GOT3 (cell line): ENCODE data around the gene ST8SIA5.

Experiments used
- DNase-seq: peaks from one replicate; lab custom pipeline; 2025; ENCODE audit warnings: mixed read lengths; lab: John Stamatoyannopoulos, UW

The ST8SIA5 gene

GRCh38 chr18:46740046-46740445, 16.8 kb downstream of the ST8SIA5 start:
- no peak for DNase-seq

- DNase-seq = no peak
Observed at GRCh38 chr18:46738491-46738890, 18.4 kb downstream of the ST8SIA5 start.

GRCh38 chr18:46736736-46737135, 20.1 kb downstream of the ST8SIA5 start:
- DNase-seq = no peak

- DNase-seq = no peak
Observed at GRCh38 chr18:46736135-46736534, 20.7 kb downstream of the ST8SIA5 start.

GRCh38 chr18:46734981-46735380, 21.9 kb downstream of the ST8SIA5 start:
- no peak for DNase-seq

GRCh38 chr18:46733872-46734271, 23.0 kb downstream of the ST8SIA5 start:
- no peak for DNase-seq

- no peak for DNase-seq
Observed at GRCh38 chr18:46732801-46733200, 24.1 kb downstream of the ST8SIA5 start.

GRCh38 chr18:46732201-46732600, 24.7 kb downstream of the ST8SIA5 start:
- DNase-seq = no peak

- DNase-seq = no peak
Observed at GRCh38 chr18:46731316-46731715, 25.5 kb downstream of the ST8SIA5 start.

GRCh38 chr18:46728219-46728930, 28.5 kb downstream of the ST8SIA5 start:
- no peak for DNase-seq

GRCh38 chr18:46727177-46727576, 29.7 kb downstream of the ST8SIA5 start:
- DNase-seq = no peak

- no peak for DNase-seq
Observed at GRCh38 chr18:46725310-46725709, 31.5 kb downstream of the ST8SIA5 start.

GRCh38 chr18:46723856-46724415, 32.9 kb downstream of the ST8SIA5 start:
- DNase-seq = no peak

- no peak for DNase-seq
Observed at GRCh38 chr18:46722051-46722450, 34.8 kb downstream of the ST8SIA5 start.

- DNase-seq = no peak
Observed at GRCh38 chr18:46721331-46721730, 35.5 kb downstream of the ST8SIA5 start.

- no peak for DNase-seq
Observed at GRCh38 chr18:46720521-46720920, 36.3 kb downstream of the ST8SIA5 start.

GRCh38 chr18:46720092-46720491, 36.8 kb downstream of the ST8SIA5 start:
- no peak for DNase-seq

- no peak for DNase-seq
Observed at GRCh38 chr18:46719388-46719787, 37.5 kb downstream of the ST8SIA5 start.

- no peak for DNase-seq
Observed at GRCh38 chr18:46718501-46719341, 38.1 kb downstream of the ST8SIA5 start.

GRCh38 chr18:46716827-46717226, 40.0 kb downstream of the ST8SIA5 start:
- no peak for DNase-seq

- DNase-seq = no peak
Observed at GRCh38 chr18:46716336-46716735, 40.5 kb downstream of the ST8SIA5 start.

GRCh38 chr18:46715062-46715461, 41.8 kb downstream of the ST8SIA5 start:
- DNase-seq = no peak

GRCh38 chr18:46712406-46712805, 44.4 kb downstream of the ST8SIA5 start:
- DNase-seq = peak; percentile 52
